HG03066 (cell line): Measurements from ENCODE around the gene ZNF367.

Source experiments
- ATAC-seq: cut with Tn5 transposase; IDR thresholded peaks from one replicate; pipeline ENCODE4 v1.9.1; 2021; ENCODE audit warnings: low read depth; ENCODE audit not compliant: unreplicated experiment

ZNF367 gene

DNA sequence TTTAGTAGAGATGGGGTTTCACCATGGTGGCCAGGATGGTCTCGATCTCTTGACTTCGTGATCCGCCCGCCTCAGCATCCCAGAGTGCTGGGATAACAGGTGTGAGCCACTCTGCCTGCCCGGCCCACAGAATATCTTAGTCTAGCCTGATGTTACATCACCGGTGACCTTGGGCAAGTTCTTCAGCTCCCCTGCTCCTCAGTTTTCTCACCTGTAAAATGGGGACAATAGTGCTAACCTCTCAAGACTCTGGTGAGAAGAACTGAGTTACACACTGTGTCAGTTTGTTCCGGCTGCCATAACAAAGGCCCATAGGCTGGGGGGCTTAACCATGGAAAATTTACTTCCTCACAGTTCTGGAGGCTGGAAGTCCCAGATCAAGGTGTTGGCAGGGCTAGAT lies 19.3 kb upstream of the ZNF367 start:
- ATAC-seq = no peak

DNA sequence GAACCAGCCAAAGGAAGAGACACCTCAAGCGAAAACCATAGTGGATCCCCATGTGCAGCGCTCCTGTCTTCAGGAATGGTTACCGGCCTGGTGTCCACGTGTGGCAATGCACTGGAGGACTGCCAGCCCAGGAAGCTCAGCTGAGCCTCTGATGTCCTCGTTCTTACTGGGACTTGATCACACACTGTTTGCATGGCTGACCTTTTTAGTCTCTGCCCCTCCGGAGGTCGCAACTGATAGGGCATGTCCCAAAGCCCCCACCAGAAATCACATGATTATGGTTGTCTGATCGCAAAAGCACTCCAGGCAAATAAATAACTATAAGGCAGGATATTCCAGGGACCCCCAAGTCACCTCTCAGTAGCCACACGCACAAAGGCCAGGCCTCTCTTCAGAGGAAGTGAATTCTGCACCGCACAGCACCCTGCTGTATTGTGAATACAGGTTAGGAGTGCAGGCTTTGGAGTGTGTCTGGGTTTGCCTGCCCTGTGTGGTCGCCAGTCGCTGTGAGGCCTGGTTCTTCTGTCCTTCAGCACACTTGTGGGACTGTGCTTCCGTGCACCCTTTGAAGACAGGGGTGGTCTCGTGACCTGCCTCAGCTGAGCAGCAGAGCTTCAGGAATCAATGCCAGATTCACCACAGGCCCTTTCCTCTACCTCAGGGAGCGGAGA lies 18.4 kb upstream of the ZNF367 start:
- ATAC-seq = no peak

DNA sequence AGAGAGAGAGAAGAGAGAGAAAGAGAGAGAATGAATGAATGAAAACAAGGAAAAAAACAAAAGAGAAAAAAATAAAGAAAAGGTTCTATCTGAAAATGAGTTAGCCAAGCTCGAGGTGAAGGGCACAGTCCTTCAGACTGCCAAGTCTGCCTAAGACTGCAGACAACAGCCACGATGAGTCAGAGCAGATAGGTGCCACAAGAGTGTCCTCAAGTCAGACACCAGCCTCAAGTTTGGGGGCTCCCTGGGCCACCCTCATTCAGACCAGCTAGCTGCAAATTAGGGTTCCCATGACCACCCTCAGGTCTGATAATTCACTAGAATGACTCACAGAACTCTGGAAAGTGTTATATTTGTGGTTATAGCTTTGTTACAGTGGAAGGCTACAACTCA lies 17.9 kb upstream of the ZNF367 start:
- no peak for ATAC-seq

DNA sequence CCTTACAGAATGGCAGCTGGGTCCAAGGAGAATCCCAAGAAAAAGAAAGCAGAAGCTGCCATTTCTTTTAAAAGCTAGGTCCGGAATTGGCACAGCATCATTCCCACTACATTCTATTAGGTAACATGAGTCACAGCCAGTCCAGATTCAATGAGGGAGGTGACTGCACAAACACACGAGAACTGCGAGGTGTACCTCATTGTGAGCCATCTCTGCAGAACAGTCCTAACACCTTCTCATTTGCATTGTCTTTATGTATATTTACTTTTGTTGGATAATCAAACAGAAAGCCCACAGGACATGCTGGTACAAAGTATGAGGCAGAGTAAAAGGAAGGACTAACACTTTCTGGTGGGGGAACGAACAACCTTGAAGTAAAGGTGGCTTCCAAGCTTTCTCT lies 17.2 kb upstream of the ZNF367 start:
- ATAC-seq = no peak

DNA sequence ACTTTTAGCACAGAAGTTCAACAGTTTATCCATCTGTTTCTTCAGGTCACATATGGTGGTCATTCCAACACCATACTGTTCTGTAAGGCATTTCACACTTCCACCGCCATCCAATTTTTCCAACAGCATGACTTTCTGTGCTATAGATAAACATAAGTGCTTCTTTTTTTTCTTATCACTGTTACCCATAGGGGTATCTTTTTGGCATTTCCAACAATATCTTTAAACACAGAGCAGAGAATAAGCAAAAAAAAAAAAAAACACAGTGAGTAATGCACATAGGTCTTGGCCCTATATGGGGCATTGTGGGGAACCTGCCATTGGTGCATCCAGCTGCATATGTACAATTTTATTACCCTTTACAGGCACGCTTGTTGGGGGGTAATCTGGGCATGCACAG lies 12.2 kb upstream of the ZNF367 start:
- no peak for ATAC-seq

DNA sequence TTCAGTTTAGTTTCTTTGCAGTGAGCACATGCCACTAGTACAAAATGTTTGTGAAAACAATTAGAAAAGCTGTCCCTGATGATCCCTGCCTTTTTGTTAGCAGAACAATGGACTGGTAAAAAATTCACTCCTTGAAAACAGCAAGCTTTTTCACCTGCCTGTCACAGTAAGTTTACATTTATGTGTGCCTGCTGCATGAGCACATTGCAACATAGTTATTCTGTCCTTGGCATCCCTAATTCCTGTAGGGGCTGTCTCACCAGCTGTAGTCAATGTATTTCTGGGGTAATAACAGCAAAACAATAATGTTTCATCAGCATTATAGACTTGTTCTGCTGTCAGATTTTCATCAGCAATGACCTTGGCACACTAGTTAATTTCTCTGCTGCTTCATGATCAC lies 11.6 kb upstream of the ZNF367 start:
- ATAC-seq = no peak

DNA sequence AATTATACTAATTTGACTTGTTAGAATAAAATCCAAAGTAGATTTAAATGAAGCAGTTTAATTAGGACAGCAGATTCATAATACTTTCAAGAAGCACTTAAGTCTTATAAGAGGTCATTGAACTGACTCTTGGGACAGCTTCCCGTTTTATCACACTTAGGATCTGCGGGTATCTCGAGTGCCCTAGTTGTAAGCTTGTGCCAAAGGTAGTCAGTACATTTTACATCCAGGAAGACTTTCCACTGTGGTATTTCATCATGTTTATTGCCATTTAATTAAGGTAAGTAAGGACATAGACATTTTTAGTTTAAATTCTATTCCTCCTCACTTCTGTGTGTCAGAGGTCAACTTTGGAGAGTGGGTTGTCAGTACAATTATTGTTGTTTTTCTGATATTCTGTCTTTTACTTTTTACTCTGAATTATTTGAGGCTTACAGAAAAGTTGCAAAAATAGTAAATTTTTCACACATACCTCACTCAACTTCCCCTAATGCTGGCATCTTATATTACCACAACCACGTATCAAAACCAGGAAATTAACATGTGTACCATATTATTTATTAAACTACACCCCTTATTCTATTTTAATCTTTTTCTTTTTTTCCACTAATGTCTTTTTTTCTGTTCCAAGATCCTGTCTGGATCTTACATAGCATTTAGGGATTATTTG lies 7.5 kb upstream of the ZNF367 start:
- no peak for ATAC-seq

DNA sequence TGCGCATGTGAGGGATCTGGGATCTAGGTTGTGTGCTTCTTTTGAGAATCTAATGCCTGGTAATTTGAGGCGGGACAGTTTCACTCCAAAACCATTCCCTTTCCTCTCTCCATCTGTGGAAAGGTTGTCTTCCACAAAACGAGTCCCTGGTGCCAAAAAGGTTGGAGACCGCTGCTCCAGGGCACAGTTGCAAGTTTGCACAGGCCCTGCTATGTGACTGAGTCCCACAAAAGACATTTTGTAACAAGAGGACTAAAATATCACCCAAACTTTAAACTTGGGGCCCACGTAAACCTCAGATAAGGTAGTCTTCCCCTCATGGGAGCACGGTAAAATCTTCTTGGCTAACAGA lies 5.8 kb upstream of the ZNF367 start:
- no peak for ATAC-seq

DNA sequence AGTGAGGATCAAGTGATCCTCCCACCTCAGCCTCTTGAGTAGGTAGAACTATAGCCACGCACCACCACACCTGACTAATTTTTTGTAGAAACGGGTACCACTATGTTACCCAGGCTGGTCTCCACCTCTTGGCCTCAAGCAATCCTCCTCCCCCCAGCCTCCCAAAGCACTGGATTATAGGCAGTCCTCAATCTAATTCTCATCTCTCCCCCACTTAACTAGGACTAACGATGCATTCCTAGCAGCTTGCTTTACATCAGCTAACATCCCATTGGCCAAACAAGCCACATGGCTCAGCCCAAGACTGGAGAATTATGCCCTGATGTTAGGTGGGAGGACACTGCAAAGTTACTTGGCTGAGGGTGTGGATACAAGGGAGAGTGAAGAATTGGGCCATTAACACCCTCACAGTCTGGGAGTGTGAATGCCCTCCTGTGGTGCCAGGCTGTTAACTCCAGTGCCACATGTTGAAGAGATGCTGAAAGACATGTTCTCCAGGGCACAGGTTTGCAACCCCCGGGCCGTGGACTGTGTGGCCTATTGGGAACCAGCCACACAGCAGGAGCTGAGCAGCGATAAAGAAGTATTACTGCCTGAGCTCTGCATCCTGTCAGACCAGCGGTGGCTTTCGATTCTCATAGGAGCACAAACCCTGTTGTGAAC lies 5.3 kb upstream of the ZNF367 start:
- no peak for ATAC-seq

DNA sequence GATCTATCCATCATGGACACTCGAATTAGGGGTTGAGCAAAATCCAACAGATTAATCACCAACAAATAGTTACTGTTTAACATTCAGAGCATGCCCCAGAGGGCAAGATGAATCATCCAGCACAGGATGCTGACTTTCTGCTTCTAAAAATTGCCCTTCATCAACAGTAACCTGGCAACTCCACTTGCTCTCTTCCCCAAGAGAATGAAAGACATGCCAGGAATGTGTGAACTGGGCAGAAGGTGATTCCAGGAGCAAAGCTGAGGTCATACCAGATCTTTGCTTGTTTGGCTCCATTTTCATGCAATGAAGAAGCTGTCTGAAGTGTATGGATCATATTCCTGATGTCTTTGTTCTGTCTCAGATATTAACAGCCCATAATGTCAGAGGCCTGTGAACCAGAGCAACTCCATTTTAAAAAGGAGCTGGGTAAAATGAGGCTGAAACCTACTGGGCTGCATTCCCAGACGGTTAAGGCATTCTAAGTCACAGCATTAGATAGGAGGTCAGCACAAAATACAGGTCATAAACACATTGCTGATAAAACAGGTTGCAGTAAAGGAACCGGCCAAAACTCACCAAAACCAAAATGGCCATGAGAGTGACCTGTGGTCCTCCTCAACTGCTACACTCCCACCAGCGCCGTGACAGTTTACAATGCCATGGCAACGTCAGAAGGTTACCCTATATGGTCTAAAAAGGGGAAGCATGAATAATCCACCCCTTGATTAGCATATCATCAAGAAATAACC lies 2.5 kb upstream of the ZNF367 start:
- ATAC-seq = no peak

DNA sequence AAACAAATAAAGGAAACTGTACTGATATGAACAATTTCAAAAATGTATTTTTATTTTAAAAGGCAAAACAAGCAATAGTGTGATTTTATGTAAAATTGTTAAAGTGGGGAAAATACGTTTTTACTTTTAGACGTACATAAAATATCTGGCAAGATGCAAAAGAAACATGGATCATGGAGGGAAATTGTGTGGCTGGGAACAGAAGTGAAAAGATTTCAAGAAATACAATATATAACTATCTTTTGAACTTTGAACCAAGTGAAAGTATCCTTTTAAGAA lies 1.5 kb upstream of the ZNF367 start:
- ATAC-seq = no peak

DNA sequence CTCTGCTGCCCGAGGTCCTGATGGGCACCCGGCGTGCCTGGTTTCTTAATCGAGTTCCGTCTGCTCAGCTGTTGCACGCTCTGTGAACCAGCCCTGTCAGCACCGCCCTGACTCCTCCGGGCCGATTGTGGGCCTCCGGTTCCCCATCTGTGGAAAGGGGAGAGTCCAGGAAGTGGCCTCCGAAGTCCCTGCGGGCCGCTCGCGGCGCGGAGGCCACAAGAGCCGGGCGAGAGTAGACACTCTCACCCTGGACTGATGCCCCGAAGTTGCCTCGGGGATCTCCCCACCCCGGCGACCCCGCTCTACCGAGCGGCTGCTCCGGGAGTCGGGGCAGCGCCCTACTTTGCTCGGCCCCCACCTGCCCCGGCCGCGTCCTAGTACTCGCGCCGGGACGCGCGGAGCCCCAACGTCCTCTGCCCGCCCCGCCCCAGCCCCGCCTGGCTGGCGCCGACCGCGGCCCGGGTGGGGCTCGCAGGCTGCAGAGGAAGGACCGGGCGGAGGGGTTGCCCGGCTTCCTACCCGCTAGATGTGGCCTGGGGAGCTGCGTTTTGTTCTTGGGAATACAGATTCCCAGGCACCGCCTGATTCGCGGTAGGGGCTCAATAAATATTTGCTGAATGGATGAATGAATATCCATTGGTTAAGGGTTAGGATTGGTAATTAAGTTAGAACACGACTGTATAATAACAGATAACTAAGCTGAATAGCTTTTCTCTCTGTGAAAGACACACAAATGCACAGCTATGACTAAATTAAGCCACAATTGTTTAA lies 935 bp upstream of the ZNF367 start:
- ATAC-seq = peak; percentile 28

DNA sequence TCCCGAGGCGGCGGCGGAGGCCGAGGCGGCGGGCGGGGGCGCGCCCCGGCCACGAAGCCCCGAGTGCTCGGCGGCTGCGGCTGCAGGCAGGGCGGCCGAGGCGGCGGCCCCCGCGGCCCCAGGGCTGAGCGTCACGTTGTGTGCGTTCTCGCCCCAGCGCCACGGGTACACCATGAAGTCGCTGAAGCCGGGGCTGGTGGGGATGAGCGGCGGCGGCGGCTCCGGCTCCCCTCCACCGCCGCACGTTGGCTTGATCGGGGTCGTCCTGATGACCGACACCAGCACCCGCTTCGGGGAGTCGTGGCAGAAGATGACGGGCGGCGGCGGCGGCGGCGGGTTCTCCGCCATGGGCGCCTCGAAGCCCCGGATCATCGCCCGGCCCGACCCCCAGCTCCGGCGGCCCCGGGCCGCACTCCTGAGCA lies 498 bp downstream of the ZNF367 start:
- no peak for ATAC-seq

DNA sequence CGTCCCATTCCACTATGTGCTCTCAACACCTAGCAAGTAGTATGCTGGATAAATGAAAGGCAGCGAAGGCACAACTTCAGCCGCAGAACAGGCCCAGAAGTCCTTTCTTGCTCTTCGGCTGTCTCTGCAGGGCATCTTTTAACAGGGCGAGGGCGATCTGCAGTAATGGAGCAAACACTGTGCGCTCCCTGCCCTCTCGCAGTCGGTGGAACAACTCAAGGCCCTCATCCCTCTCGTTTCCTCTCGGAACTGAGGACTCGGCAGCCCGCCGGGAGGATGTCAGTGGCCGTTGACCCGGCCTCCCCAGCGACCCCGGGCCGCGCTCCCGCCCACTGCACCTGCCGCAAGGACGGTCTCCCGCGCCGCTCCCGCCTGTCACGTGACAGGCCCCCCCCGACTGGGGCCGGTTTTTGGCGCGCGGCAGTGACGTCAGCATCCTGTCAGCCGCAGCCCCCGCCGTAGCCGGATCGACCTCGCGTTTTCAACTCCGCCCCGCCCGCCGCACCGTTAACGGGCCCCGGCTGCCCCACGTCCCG lies 1.1 kb downstream of the ZNF367 start:
- ATAC-seq = peak; percentile 16

DNA sequence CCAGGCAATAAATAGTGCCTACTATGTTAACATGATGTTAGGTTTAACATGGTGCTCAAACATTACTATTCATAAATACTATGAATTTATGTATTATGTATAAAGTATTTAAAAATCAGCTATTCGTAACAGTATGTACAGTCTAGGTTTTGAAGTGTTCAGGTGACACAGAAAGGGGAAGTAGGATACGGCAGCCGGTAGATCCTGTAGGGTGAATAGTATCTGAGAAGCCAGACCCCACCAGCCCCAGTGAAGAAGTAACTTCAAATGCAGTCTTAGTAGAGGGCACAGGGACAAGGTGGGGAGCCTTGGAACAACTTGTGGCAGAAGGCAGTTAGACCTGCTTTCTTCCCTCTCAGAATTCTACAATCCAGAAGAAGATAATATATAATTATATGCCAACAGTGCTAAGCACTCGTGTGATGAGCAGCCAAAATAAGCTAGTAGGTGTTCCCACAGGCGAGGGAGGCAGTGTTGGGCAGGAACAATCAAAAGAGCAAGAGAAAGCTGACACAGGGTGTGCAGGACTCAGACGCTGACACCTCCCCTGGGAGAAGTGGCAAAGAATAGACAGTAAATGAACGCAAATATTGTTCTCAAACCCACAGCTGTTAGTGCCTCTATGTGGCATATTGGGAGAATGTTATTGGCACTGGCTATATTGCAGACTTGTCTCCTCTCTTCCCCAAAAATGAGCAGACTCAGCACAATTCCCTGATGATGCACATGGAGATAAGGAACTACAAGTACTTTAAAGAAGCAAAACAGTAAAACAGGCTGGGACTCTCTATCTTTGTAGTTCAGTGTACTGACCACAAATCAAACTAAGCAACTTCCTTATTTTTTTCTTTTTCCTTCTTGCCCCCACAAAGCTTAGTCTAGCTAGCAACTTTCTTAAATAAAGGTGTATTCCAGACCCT lies 4.6 kb downstream of the ZNF367 start:
- no peak for ATAC-seq

DNA sequence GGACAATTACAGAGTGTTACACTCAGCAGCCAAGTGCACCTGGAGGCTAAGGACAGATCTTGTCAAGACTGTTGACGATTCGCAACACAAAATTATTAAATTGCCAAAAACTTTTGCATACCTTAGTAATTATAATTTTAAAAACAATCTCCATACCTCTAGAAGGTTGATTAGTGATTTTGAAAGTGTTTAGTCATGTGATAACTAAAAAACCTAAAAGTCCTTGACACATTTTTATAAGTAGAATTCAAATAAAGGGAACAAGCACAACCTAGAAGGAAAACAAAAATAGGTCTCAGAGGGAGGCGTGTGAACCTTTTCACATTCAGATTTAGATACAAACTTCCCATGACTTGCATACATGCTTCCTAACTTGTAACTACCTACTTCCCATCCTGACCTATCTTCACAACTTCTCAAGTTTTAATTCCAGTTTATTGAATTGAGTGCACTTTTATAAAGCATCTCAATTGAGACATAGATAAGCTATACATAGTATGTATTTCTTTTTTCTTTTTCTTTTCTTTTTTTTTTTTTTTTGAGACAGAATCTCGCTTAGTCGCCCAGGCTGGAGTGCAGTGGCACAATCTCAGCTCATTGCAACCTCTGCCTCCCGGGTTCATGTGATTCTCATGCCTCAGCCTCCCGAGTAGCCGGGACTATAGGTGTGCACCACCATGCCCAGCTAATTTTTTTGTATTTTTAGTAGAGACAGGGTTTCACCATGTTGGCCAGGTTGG lies 5.8 kb downstream of the ZNF367 start:
- ATAC-seq = no peak

DNA sequence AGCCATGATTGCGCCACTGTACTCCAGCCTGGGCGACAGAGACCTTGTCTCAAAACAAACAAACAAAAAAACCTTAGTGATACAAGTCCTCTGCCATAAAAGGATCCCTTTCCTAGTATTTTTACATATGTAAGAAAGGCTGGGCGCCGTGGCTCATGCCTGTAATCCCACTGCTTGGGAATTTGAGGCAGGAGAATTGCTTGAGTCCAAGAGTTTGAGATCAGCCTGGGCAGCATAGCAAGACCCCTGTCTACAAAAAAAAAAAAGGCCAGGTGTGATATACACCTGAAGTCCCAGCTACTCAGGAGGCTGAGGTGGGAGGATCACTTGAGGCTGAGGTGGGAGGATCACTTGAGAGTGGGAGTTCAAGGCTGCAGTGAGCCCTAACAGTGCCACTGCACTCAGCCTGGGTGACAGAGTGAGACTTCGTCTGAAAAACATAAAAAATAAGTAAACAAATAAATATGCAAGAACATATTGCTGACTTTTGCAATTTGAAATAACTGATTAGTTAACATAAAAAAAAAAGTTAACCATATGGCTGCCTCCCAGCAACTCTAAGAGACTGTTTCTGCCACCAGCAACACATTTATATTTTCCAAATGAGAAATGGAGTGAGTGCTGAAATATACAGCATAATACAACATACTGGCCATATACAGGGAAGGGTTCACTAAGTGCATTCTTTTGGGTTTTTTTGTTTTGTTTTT lies 6.9 kb downstream of the ZNF367 start:
- ATAC-seq = no peak
